Fibroblast of upper back skin (primary cell): ENCODE results near the gene NUDT14.

ENCODE experiments used
- DNase-seq: peaks from one replicate; pipeline ENCODE4 v3.0.0-alpha.2; 2013

The NUDT14 gene

GRCh38 chr14:105196265-105196960 lies 15.3 kb upstream of the NUDT14 start:
- DNase-seq: no peak

GRCh38 chr14:105195522-105196264 lies 14.6 kb upstream of the NUDT14 start:
- no peak for DNase-seq

DNA sequence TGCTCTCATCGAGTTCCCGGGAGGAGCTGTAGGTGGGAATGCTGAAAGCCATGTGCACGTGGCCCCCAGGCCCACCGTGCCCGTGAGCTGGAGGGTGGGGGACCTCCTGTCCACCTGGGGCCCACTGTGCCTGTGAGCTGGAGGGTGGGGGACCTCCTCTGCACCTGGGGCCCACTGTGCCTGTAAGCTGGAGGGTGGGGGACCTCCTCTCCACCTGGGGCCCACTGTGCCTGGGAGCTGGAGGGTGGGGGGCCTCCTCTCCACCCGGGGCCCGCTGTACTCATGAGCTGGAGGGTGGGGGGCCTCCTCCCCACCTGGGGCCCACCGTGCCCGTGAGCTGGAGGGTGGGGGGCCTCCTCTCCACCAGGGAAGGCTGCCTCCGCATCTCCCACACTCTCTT lies 13.9 kb upstream of the NUDT14 start:
- no peak for DNase-seq

DNA sequence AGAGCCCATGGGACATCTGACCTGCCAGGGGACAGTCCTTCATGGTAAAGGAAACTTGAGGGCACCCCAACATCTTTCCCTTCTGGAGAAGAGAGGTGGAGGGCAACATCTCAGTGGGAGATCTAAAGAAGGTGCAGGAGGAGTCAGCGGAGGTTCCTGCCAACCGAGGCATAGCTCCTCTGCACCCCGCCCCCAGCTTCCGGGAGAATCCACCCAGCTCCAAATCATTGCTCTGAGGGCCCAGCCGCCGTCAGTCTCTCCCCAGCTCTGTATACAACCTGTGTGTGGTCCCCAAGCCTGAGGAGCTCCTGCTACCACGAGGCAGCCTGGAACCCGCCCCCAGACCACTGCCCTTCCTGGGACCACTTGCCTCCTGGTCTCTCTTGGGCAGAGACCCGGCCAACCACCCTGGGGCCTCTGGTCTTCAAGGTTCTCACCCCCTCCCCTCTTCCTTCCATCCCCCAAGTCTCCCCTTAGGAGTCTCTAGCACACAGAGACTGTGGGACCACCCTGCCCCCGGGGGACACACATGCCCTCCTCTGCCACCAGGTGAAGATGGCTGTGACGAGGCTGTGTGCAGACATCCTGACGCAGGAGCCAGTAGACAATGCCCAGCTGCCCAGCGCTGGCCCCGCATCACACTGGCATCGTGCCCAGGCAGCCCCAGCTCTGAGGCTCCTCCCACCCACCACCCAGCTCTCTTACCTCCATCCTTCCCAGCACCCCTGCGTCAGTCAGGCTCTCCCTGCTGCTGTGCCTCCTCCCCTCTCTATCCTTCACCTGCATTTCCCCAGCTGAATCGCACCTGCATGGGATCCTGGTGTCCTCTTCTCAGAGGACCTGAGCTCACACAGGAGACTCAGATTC lies 13.0 kb upstream of the NUDT14 start:
- no peak for DNase-seq

GRCh38 chr14:105192866-105193731 lies 12.0 kb upstream of the NUDT14 start:
- peak; percentile 24 for DNase-seq

GRCh38 chr14:105187935-105188524 lies 6.9 kb upstream of the NUDT14 start:
- DNase-seq: no peak

DNA sequence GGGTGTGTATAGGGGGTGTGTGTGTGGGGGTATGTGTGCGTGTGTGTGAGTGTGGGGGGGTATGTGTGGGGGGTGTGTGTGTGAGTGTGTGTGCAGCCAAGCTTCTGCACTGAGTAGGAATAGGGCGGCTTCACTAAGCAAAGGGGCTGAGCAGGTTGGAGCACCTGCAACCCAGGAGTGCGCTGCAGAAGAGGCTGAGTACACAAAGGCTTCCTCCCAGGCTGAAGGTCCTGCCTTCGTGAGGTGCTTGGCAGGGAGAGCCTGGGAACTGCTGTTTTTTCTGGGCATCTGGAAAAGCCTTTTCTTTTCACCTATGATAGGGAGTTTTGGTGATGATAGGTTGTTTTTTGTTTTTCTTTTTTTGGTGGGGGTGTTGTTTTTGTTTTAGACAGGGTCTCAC lies 6.0 kb upstream of the NUDT14 start:
- DNase-seq: no peak

- no peak for DNase-seq
Measured at GRCh38 chr14:105185973-105186372, 4.9 kb upstream of the NUDT14 start.

DNA sequence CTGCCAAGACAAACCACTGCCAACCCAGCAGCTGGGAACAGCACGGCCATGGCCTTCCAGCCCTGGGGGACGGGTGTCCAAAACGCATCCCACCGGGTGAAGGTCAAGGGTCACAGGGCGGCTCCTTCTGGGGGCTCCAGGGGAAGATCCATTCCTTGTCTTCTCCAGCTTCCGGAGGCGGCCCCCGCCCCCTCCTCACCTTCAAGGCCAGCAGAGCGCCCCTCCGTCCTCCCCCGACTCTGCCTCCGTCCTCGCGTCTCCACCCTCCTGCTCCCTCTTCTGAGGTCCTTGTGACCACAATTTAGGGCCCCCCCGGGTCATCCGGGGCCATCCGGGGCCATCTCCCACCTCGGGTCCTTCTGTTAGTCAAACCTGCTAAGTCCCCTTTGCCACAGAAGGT lies 3.9 kb upstream of the NUDT14 start:
- no peak for DNase-seq

GRCh38 chr14:105184461-105184860 lies 3.3 kb upstream of the NUDT14 start:
- DNase-seq: no peak

GRCh38 chr14:105182296-105183020 lies 1.3 kb upstream of the NUDT14 start:
- DNase-seq: no peak

DNA sequence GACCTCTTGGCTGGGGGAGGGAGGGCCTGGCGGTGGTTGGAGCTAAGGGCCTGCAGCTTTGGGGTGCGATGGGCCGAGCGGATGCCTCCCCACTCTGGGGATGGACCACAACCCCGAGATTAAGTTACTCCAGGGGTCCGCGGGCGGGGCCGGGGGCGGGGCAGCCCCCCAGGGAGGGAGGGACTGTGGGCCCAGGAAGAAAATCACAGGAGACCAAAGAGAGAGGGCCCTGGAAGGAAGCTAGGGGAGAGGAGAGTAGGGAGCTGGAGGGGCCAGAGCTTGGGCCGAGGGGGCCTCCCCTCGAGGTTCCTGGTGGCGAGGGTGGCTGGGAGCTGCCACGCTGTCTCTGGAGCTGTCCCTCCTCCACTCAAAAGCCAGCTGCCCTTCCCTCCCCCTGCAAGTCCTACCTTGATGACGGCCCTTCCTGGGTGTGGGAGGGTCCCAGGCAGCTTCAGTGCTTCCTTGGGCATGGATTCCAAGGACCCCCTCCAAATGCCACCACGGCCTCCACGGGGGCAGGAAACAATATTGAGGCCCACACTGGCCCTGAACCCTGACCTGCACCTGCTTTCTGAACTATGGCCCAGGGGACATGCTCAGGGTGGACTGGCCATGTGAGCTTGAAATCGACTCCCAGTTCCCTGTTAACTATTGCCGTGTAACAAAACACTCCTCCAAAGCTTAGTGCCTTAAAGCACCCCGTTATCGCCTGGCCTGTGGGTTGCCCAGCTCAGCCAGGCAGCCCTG lies 610 bp upstream of the NUDT14 start:
- DNase-seq: no peak

GRCh38 chr14:105179191-105179590 lies 1.9 kb downstream of the NUDT14 start:
- no peak for DNase-seq

GRCh38 chr14:105178868-105179140 lies 2.3 kb downstream of the NUDT14 start:
- DNase-seq: no peak

- DNase-seq: no peak
Measured at GRCh38 chr14:105178069-105178867, 2.8 kb downstream of the NUDT14 start.

- no peak for DNase-seq
Measured at GRCh38 chr14:105177082-105177481, 4.0 kb downstream of the NUDT14 start.

GRCh38 chr14:105176513-105176912 lies 4.6 kb downstream of the NUDT14 start:
- no peak for DNase-seq

DNA sequence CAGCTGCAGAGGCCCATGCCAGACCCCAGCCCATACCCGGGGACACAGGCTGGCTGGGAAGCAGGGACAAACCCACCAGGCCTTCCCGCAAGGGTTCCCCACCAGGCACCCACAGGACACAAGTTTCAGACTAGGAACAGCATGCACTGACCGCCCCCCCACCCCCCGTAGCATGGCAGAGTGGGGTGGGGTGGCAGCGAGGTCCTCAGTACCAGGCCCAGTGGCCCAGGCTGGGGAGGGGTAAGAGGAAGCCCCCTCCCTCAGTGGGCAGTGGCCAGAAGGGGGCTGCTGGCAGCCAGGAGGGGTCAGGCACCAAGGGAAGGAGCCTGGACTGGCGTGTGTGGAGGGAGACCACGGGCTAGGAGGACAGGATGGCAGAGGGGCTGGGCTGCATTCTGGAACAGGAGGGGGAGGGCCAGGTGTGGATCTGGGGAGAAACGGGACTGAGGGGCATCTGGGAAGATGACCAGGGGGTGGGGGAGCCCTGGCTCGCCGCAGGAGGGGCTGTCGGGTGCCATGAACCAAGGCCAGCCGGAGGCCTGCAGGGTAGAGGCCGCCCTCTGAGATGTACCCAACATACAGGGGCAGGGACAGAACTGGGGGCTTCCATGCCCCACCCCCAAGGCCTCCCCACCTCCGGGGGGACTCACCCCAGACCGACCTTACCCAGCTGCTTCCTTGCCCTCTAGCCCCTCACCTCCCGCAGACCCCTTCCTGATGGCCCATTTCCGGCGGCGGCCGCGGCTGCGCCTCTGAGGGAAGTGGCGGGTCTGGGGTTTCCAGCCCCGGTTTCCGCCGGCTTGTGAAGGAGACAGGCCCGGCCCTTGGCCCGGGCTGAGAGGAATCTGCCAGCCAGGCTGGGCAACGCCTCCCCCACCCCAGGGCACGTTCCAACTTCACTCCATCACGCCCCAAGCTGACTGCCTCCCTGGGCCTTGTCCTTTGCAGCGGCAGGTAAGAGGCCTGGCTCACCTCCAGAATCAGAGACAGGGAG lies 6.9 kb downstream of the NUDT14 start:
- DNase-seq: no peak

DNA sequence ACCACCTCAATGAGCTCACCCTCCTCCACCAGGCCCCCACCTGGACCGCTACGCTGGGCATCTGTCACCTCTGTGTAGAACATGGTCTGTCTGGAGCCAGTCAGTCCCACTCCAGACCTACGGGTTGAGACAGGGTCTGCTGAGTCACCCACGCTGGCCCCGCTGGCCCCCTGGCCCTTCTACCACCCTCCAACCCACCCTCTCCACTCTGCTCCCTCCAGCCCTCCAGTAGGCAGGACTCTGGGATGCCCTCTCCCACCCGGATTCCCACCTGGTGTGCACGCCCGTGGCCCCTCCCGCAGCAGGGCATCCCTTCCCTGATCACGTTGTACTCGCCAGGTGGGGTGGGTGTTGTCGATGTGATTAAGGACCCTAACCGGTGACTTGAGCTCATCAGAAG lies 8.0 kb downstream of the NUDT14 start:
- DNase-seq: no peak
